GM18868 (cell line): ENCODE measurements around the gene HNRNPU.
A peak's percentile ranks its signal among the peaks of the same experiment; 100 is the strongest.
"Not testable (repeated sequence)": the region's sequence is repeated elsewhere in the genome, so short reads cannot be mapped to it uniquely, and the experiment has no call there.

Experiments
- ATAC-seq: cut with Tn5 transposase; IDR thresholded peaks from one replicate; pipeline ENCODE4 v1.9.1; 2021; ENCODE audit warnings: mild to moderate bottlenecking, moderate library complexity; ENCODE audit not compliant: unreplicated experiment

The HNRNPU gene

DNA sequence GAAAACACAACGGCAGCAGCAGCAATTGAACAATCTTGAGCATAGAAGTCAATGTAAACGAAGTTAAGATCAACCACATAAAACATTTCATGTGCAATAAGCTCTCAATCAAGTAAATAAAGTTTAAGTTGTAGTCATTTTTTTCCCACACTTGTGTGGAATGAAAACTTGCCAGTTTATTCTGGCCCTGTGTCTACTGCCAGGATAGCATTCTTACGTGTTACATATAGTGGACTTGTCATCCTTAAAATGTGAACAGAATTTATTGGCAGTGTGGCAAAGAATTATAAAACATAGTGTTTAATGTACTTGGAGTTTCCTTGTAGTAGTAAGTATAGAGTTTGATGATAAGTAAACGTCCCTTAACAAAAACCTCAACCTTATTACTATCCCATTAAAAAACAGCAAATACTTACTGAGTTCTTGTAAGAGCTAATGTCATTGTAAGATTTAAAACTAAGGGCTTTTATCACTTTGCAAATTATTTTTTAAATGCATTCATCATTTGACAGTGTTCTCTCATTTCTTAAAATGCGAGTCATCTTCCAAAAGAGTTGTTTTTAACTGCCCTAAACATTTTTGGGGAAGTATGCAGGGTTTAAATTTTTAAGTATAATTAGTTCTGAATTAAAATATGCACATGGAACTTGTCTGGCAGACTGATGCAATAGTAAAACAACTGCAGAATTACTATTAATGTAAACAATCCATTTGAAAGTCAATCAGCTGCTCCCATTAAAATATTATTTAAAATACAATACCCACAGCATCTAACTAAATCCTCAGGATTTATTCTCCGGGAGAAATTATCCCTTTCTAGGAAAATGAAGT is 21.0 kb downstream of the HNRNPU start:
- no peak for ATAC-seq

GRCh38 chr1:244841273-244841927 is 22.9 kb downstream of the HNRNPU start:
- ATAC-seq, result no peak

- ATAC-seq, result no peak
Measured at GRCh38 chr1:244840219-244840794, 24.0 kb downstream of the HNRNPU start.

DNA sequence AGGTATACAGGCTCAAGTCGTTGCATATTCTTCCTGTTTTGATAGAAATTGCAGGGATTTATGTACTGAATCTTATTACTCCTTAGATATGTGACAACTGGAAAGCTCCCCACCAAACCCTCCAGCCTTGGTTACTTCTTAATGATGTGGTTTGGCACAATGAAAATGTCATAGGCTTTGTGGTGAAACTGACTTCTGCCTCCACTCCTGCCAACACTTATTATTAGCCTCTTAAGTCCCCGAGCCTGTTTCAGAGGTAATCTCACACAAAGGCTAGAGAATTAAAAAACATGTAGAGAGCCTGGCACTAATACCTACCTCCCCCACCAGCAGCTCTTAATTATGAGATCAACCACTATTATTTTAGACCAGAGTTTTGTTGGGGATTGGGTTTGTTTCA is 24.7 kb downstream of the HNRNPU start:
- ATAC-seq, result no peak

DNA sequence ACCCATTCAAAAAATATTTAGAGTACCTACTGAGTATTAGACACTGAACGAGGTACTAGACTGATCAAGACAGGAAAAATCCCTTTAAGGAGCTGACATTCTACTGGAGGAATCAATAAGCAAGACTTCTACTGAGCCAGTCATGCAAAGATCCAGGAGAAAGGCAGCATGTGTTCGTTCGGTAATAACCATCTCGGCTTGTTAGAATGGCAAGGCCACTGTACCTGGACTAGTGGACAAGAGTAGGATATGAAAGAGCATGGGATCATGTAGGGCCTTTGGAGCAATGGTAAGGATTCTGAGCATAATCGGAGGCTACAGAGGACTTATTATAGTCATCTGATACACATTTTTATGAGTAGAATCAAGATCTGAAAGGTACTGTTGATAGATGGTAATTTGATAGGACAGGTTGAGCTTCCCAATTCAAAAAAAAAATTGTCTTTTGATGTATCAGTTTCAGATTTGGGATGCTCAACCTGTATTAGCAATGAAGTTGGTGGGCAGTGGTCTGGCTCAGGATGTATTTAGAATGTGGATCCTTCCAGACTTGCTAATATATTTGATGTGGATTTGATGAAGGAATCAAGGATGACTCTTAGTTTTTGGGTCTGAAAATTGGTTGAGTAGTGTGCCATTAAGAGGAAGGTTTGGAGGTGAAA is 26.6 kb downstream of the HNRNPU start:
- no peak for ATAC-seq

DNA sequence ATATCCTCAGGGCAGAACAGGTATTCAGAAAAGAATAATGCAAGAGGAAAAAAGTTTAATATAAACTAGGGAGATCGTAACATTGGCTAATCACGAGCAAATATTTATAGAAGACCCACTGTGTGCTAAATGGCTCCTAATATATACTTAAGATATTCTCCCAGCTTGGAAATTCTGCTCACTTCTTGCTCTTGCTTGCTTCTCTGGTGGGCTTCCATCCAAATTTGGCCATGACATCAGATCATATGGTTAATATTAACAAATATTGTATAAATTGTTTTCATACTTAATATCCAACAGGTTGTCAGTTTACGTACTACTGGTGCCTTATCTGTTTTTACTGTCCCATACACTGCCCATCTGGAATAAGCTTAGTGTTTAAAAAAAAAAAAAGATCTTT is 27.8 kb downstream of the HNRNPU start:
- no peak for ATAC-seq

DNA sequence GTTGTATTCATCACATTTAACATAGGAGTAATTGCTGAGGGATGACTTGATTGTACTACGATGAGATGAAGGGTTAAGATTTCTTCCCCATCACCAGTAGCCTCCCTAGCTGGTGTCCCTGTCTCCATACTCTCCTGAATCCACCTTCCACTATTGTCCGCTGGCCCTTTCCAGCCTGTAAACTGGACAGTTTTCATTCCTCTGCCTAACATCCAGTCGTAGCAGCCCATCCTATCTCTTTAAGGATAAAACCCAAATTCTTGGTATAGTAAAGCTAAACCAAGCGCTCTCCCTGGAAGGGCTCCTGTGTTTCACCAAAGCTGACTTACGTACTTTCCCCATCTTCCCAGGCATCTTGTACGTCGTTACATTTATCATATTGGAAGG is 28.2 kb downstream of the HNRNPU start:
- ATAC-seq, result no peak

GRCh38 chr1:244835276-244836134 is 28.8 kb downstream of the HNRNPU start, which contains the start of gene COX20:
Gene COX20 (plus strand): TSS chr1:244835658. CDS start chr1:244835715, 57 bp downstream.
- ATAC-seq, result peak; percentile 63

GRCh38 chr1:244834543-244835275 is 29.6 kb downstream of the HNRNPU start:
- ATAC-seq, result peak; percentile 62

- no peak for ATAC-seq
Measured at GRCh38 chr1:244833734-244834542, 30.4 kb downstream of the HNRNPU start.

- not testable (repeated sequence) for ATAC-seq
Measured at GRCh38 chr1:244833260-244833659, 31.1 kb downstream of the HNRNPU start.

DNA sequence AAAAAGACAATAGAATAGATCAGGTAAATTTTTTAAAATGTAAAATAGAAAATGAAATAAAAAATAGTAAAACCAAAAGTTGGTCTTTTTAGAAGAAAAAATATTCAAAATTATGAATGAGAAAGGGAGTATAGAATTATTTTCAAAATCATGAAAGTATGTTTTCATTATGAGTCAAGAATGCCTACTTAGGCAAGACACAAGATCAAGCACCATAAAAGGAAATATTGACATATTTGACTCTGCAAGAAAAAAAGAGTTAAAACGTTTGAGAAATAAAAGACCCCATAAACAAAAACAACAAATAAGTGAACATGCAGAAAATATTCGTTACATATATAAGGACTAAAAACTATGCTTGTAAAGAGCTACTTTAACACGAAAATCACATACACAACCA is 33.7 kb downstream of the HNRNPU start:
- no peak for ATAC-seq

DNA sequence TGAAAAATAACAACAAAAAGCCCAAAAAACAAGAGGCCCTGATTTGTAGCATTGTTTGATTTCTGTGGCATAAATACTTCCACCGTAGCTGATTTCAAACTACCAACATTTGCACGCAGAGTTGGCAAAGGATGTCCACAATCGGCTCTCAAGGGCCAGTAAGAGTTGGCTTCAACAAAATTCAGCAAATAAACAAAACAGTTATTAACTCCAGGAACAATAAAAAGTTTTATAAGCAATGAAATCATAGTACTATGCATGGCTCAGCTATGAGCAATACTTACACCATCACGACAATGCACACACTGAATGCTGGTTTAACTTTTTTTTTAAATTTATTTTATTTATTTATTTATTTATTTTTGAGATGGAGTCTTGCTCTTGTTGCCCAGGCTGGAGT is 37.6 kb downstream of the HNRNPU start:
- no peak for ATAC-seq

DNA sequence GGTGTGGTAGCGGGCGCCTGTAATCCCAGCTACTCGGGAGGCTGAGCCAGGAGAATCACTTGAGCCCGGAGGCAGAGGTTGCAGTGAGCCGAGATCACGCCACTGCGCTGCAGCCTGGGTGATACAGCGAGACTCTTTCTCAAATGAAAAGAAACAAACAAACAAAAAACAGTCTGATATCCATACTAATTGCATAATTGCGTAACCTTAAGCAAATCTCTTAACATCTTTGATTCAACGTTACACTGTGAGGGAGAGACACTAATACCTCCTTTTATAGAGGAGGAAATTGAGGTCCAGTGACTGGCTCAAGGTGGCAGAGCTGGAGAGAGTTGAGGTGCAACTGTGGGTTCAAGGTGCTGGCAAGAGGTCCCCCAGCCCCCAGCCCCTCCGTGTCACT is 41.5 kb downstream of the HNRNPU start:
- no peak for ATAC-seq

DNA sequence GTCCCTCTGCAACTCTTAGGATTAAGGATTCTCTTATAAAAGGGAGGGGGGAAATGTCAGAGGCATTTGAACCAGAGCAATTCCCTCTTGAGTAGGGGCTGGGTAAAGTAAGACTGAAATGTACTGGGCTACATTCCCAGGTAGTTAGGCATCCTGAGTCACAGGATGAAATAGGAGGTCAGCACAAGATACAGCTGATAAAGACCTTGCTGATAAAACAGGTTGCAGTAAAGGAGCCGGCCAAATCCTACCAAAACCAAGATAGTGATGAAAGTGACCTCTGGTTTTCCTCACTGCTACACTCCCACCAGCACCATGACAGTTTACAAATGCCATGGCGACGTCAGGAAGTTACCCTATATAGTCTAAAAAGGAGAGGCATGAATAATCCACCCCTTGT is 43.2 kb downstream of the HNRNPU start:
- no peak for ATAC-seq

- ATAC-seq, result no peak
Measured at GRCh38 chr1:244820131-244820530, 44.2 kb downstream of the HNRNPU start.

DNA sequence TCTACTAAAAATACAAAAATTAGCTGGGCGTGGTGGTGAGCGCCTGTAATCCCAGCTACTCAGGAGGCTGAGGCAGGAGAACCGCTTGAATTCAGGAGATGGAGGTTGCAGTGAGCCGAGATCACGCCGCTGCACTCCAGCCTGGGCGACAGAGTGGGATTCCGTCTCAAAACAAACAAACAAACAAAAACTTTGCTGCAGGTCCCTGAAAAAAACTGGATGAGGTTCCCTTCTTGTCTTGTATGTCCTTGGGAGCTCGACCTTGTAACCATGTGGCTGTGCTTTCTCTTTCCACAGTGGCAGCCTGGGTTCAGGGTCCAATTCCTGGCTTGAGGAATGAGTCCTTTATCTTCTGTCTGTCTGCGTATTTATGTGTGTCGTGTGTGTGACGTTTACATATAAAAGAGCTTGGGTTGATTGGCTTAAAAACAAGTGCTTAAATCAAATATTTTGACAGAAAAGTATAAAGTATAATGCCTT is 46.9 kb downstream of the HNRNPU start:
- ATAC-seq, result no peak

GRCh38 chr1:244815600-244816099 is 48.7 kb downstream of the HNRNPU start:
- no peak for ATAC-seq

GRCh38 chr1:244813327-244813726 is 51.0 kb downstream of the HNRNPU start:
- ATAC-seq, result no peak
